ENCODE results near the gene ASAP3.
"Not testable (repeated sequence)": the region's sequence is repeated elsewhere in the genome, so short reads cannot be mapped to it uniquely, and the experiment has no call there.

ASAP3 gene

GRCh38 chr1:23502951-23503350, 19.0 kb upstream of the ASAP3 start:
- H3K9me3 ChIP-seq (ENCODE audit: low read depth, low read length), result no peaks in the 10 kb centered on the region
- H3K27ac ChIP-seq, result no peak overlapping the region
- DNase-seq (ENCODE audit: low read depth, low spot score), result no peak
- no peaks in the 10 kb centered on the region; the same call in 1 of the 2 replicates for H3K36me3 ChIP-seq (ENCODE audit: insufficient read depth, low read length)
- H3K4me3 ChIP-seq, result no peak overlapping the region
- TF ChIP-seq FOXP2 (optimal IDR thresholded peaks at IDR 0.05; ENCODE audit: control extremely low read depth, extremely low read length, insufficient read depth), result no peak
- TF ChIP-seq POLR2AphosphoS5 (IDR thresholded peaks at IDR 0.05; ENCODE audit: borderline replicate concordance, low read depth, low read length), result no peak
- no peak for TF ChIP-seq EZH2 (IDR thresholded peaks at IDR 0.05)
- H3K9ac ChIP-seq (ENCODE audit: insufficient read length), result no peak overlapping the region

- no peak for DNase-seq (ENCODE audit: low read depth, low spot score)
- TF ChIP-seq EZH2 (IDR thresholded peaks at IDR 0.05) (no peak), POLR2AphosphoS5 (IDR thresholded peaks at IDR 0.05; ENCODE audit: borderline replicate concordance, low read depth, low read length) (no peak), FOXP2 (optimal IDR thresholded peaks at IDR 0.05; ENCODE audit: control extremely low read depth, extremely low read length, insufficient read depth) (no peak)
- H3K36me3 ChIP-seq (ENCODE audit: insufficient read depth, low read length), result no peaks in the 10 kb centered on the region
- H3K4me3 ChIP-seq, result no peak overlapping the region
- no peak overlapping the region for H3K27ac ChIP-seq
- H3K9me3 ChIP-seq (ENCODE audit: low read depth, low read length), result no peaks in the 10 kb centered on the region
- no peak overlapping the region for H3K9ac ChIP-seq (ENCODE audit: insufficient read length)
Observed at GRCh38 chr1:23500466-23500865, 16.5 kb upstream of the ASAP3 start.

DNA sequence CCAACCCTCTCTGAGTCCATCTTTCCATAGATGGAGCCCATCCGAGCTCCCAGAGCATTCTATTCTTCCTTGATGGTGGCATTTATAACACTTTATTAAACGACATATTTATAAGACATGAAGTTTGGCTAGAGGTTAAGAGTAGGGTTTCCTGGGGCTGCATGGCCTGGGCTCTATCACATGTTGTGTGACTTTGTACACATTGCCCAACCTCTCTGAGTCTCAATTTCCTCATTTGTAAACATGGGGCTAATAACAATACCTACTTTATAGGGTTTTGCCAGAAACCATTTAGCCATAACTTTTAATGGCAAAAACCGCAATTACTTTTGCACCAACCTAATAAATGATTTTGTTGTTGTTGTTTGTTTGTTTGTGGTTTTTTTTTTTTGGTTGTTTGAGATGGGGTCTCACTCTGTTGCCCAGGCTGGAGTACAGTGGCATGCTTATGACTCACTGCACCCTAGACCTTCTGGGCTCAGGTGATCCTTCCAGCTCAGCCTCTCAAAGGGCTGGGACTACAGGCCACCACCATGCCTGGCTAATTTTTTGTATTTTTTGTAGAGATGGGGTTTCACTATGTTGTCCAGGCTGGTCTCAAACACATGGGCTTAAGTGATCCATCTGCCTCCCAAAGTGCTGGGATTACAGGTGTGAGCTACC, 13.9 kb upstream of the ASAP3 start:
- Histone ChIP-seq H3K9me3 (ENCODE audit: low read depth, low read length) (no peaks in the 10 kb centered on the region), H3K4me3 (no peak overlapping the region), H3K36me3 (ENCODE audit: insufficient read depth, low read length) (no peaks in the 10 kb centered on the region), H3K9ac (ENCODE audit: insufficient read length) (no peak overlapping the region), H3K27ac (no peak overlapping the region)
- no peak for TF ChIP-seq EZH2 (IDR thresholded peaks at IDR 0.05)
- no peak for TF ChIP-seq POLR2AphosphoS5 (IDR thresholded peaks at IDR 0.05; ENCODE audit: borderline replicate concordance, low read depth, low read length)
- no peak for TF ChIP-seq FOXP2 (optimal IDR thresholded peaks at IDR 0.05; ENCODE audit: control extremely low read depth, extremely low read length, insufficient read depth)
- no peak for DNase-seq (ENCODE audit: low read depth, low spot score)

- Histone ChIP-seq H3K36me3 (ENCODE audit: insufficient read depth, low read length) (no peaks in the 10 kb centered on the region), H3K27ac (no peak overlapping the region), H3K9ac (ENCODE audit: insufficient read length) (no peak overlapping the region), H3K9me3 (ENCODE audit: low read depth, low read length) (no peaks in the 10 kb centered on the region), H3K4me3 (no peak overlapping the region)
- no peak for TF ChIP-seq POLR2AphosphoS5 (IDR thresholded peaks at IDR 0.05; ENCODE audit: borderline replicate concordance, low read depth, low read length)
- TF ChIP-seq FOXP2 (optimal IDR thresholded peaks at IDR 0.05; ENCODE audit: control extremely low read depth, extremely low read length, insufficient read depth), result no peak
- no peak for TF ChIP-seq EZH2 (IDR thresholded peaks at IDR 0.05)
- no peak for DNase-seq (ENCODE audit: low read depth, low spot score)
Observed at GRCh38 chr1:23496490-23497181, 12.7 kb upstream of the ASAP3 start.

GRCh38 chr1:23494836-23495235, 10.9 kb upstream of the ASAP3 start:
- not testable (repeated sequence) for H3K9me3 ChIP-seq (ENCODE audit: low read depth, low read length); H3K4me3 ChIP-seq; DNase-seq (ENCODE audit: low read depth, low spot score); H3K9ac ChIP-seq (ENCODE audit: insufficient read length); H3K36me3 ChIP-seq (ENCODE audit: insufficient read depth, low read length); H3K27ac ChIP-seq

GRCh38 chr1:23492776-23493175, 8.8 kb upstream of the ASAP3 start:
- not testable (repeated sequence) for H3K9me3 ChIP-seq (ENCODE audit: low read depth, low read length); H3K9ac ChIP-seq (ENCODE audit: insufficient read length); H3K27ac ChIP-seq; H3K36me3 ChIP-seq (ENCODE audit: insufficient read depth, low read length); DNase-seq (ENCODE audit: low read depth, low spot score); H3K4me3 ChIP-seq

- no peak for DNase-seq (ENCODE audit: low read depth, low spot score)
- TF ChIP-seq FOXP2 (optimal IDR thresholded peaks at IDR 0.05; ENCODE audit: control extremely low read depth, extremely low read length, insufficient read depth), result no peak
- no peak for TF ChIP-seq POLR2AphosphoS5 (IDR thresholded peaks at IDR 0.05; ENCODE audit: borderline replicate concordance, low read depth, low read length)
- no peak for TF ChIP-seq EZH2 (IDR thresholded peaks at IDR 0.05)
- H3K9ac ChIP-seq (ENCODE audit: insufficient read length), result no peak overlapping the region
- H3K27ac ChIP-seq, result no peak overlapping the region
- no peaks in the 10 kb centered on the region for H3K36me3 ChIP-seq (ENCODE audit: insufficient read depth, low read length)
- no peak overlapping the region for H3K4me3 ChIP-seq
- H3K9me3 ChIP-seq (ENCODE audit: low read depth, low read length), result no peaks in the 10 kb centered on the region
Observed at GRCh38 chr1:23492132-23492720, 8.2 kb upstream of the ASAP3 start.

- Histone ChIP-seq H3K36me3 (ENCODE audit: insufficient read depth, low read length) (no peaks in the 10 kb centered on the region), H3K4me3 (peak overlapping the region; percentile 28), H3K9ac (ENCODE audit: insufficient read length) (no peak overlapping the region), H3K9me3 (ENCODE audit: low read depth, low read length) (no peaks in the 10 kb centered on the region), H3K27ac (no peak overlapping the region)
- DNase-seq (ENCODE audit: low read depth, low spot score), result no peak
- TF ChIP-seq EZH2 (IDR thresholded peaks at IDR 0.05), result no peak
- TF ChIP-seq FOXP2 (optimal IDR thresholded peaks at IDR 0.05; ENCODE audit: control extremely low read depth, extremely low read length, insufficient read depth), result no peak
- no peak for TF ChIP-seq POLR2AphosphoS5 (IDR thresholded peaks at IDR 0.05; ENCODE audit: borderline replicate concordance, low read depth, low read length)
Observed at GRCh38 chr1:23489842-23490241, 5.9 kb upstream of the ASAP3 start.

- no peak for TF ChIP-seq EZH2 (IDR thresholded peaks at IDR 0.05)
- no peak for TF ChIP-seq FOXP2 (optimal IDR thresholded peaks at IDR 0.05; ENCODE audit: control extremely low read depth, extremely low read length, insufficient read depth)
- Histone ChIP-seq H3K27ac (no peak overlapping the region), H3K4me3 (peak overlapping the region; percentile 84), H3K9ac (ENCODE audit: insufficient read length) (no peak overlapping the region), H3K36me3 (ENCODE audit: insufficient read depth, low read length) (no peaks in the 10 kb centered on the region), H3K9me3 (ENCODE audit: low read depth, low read length) (no peaks in the 10 kb centered on the region)
- DNase-seq (ENCODE audit: low read depth, low spot score), result no peak
Observed at GRCh38 chr1:23485002-23485332, 988 bp upstream of the ASAP3 start.

Measured in SK-N-MC (cell line).